HepG2 (cell line): ENCODE results near the gene GPATCH3. TPM values are rescaled to one million over a fixed set of nuclear protein-coding genes. Genes with fewer than 3 reads are reported as not detected.
A peak's percentile ranks its signal among the peaks of the same experiment; 100 is the strongest.

Source experiments
- BRCA1 ChIP-seq: sonication (generic); formaldehyde crosslinking; IDR thresholded peaks from 2 replicates; pipeline ENCODE4 v1.4.0; 2020; ENCODE audit warnings: missing genetic modification reagents
- FOXJ3 ChIP-seq: sonication (generic); formaldehyde crosslinking; IDR thresholded peaks from 2 replicates; pipeline ENCODE4 v1.4.0; 2020; ENCODE audit warnings: missing genetic modification reagents, mild to moderate bottlenecking, borderline replicate concordance
- GATAD1 ChIP-seq: IDR thresholded peaks from 2 replicates; pipeline ENCODE4 v1.6.1; 2016; ENCODE audit warnings: missing genetic modification reagents, missing compliant biosample characterization
- GTF3A ChIP-seq: sonication (generic); formaldehyde crosslinking; conservative IDR thresholded peaks from 2 replicates; pipeline ENCODE4 v1.4.0; 2020; ENCODE audit warnings: mild to moderate bottlenecking, missing genetic modification reagents
- KDM5A ChIP-seq: fragments of 200-600 bp; sonication (generic); IDR thresholded peaks from 2 replicates; pipeline ENCODE4 v1.7.0; 2018; ENCODE audit warnings: antibody characterized with exemption, mild to moderate bottlenecking, low read length, borderline replicate concordance
- KLF12 ChIP-seq: sonication (generic); formaldehyde crosslinking; IDR thresholded peaks from 2 replicates; pipeline ENCODE4 v1.4.0; 2020; ENCODE audit warnings: missing genetic modification reagents, borderline replicate concordance
- MLXIP ChIP-seq: sonication (generic); formaldehyde crosslinking; IDR thresholded peaks from 2 replicates; pipeline ENCODE4 v1.9.0; 2021; ENCODE audit warnings: missing genetic modification reagents, borderline replicate concordance
- NFYB ChIP-seq: sonication (generic); formaldehyde crosslinking; IDR thresholded peaks from 2 replicates; pipeline ENCODE4 v1.4.0; 2020; ENCODE audit warnings: missing genetic modification reagents
- NR2C2 ChIP-seq: sonication (generic); formaldehyde crosslinking; IDR thresholded peaks from 2 replicates; pipeline ENCODE4 v1.4.0; 2020; ENCODE audit warnings: missing genetic modification reagents, mild to moderate bottlenecking, moderate library complexity, borderline replicate concordance
- NRL ChIP-seq: sonication (generic); formaldehyde crosslinking; IDR thresholded peaks from 2 replicates; pipeline ENCODE4 v1.5.0; 2020; ENCODE audit warnings: missing genetic modification reagents, mild to moderate bottlenecking, moderate library complexity, borderline replicate concordance
- PITX1 ChIP-seq: sonication (generic); formaldehyde crosslinking; IDR thresholded peaks from 2 replicates; pipeline ENCODE4 v1.5.1; 2020; ENCODE audit warnings: mild to moderate bottlenecking, missing genetic modification reagents
- POLR2G ChIP-seq: fragments of 200-400 bp; formaldehyde crosslinking; IDR thresholded peaks from 2 replicates; pipeline ENCODE4 v1.6.1; 2018; ENCODE audit warnings: mild to moderate bottlenecking, low read depth, low read length, moderate library complexity
- ZNF180 ChIP-seq: sonication (generic); formaldehyde crosslinking; IDR thresholded peaks from 2 replicates; pipeline ENCODE4 v1.4.0; 2020; ENCODE audit warnings: low read depth, missing genetic modification reagents, borderline replicate concordance
- ZNF263 ChIP-seq: sonication (generic); formaldehyde crosslinking; IDR thresholded peaks from 2 replicates; pipeline ENCODE4 v1.4.0; 2020; ENCODE audit warnings: missing genetic modification reagents
- ZNF331 ChIP-seq: sonication (generic); formaldehyde crosslinking; IDR thresholded peaks from 2 replicates; pipeline ENCODE4 v1.4.0; 2020; ENCODE audit warnings: missing genetic modification reagents
- ZNF546 ChIP-seq: sonication (generic); formaldehyde crosslinking; conservative IDR thresholded peaks from 2 replicates; pipeline ENCODE4 v1.8.1; 2023; ENCODE audit warnings: mild to moderate bottlenecking, missing genetic modification reagents
- ZNF547 ChIP-seq: sonication (generic); formaldehyde crosslinking; IDR thresholded peaks from 2 replicates; pipeline ENCODE4 v1.5.1; 2020; ENCODE audit warnings: mild to moderate bottlenecking, missing genetic modification reagents
- ZNF709 ChIP-seq: sonication (generic); formaldehyde crosslinking; IDR thresholded peaks from 2 replicates; pipeline ENCODE4 v1.5.0; 2020; ENCODE audit warnings: mild to moderate bottlenecking, missing genetic modification reagents
- polyA plus RNA-seq, 8 experiments: library from polyadenylated mRNA; depleted of rRNA in 3 of 8; stranded (reverse) in 7 of 8; unstranded in 1 of 8; fragments of >200 nt; fragmentation: Illumina TruSeq in 4 of 8; extraction: Trizol in 4 of 8; gene quantifications; 2 replicates each; pipeline versions ENCODE4 v1.2.1 to v1.2.3, GENCODE V29; 2011 to 2016; ENCODE audit warnings: low read depth in 4 of 8, missing spikeins in 1 of 8, mixed read lengths in 1 of 8; ENCODE audit not compliant: insufficient read depth in 1 of 8
- total RNA-seq, 5 experiments: library from RNA; depleted of rRNA; stranded (reverse); fragments of >200 nt; fragmentation: Illumina TruSeq; extraction: Trizol; gene quantifications; 2 replicates each; pipeline ENCODE4 v1.2.3, GENCODE V29; 2016; ENCODE audit warnings: low read depth in 1 of 5
- TF ChIP-seq, protein P1 (sequence below): IDR thresholded peaks from 2 replicates; pipeline ENCODE4 v1.6.1; 2012; ENCODE audit warnings: inconsistent platforms
- TF ChIP-seq, protein P2 (sequence below), 2 experiments: IDR thresholded peaks; 2 replicates each; pipeline ENCODE4 v1.6.1; 2011 to 2012; ENCODE audit warnings: low read length in 2 of 2, borderline replicate concordance in 1 of 2, low read depth in 1 of 2, mild to moderate bottlenecking in 1 of 2, moderate library complexity in 1 of 2
- TF ChIP-seq, protein P3 (sequence below): sonication (generic); formaldehyde crosslinking; IDR thresholded peaks from 2 replicates; pipeline ENCODE4 v1.8.0; 2022; ENCODE audit warnings: low read depth, missing genetic modification reagents

GPATCH3 gene
- total and polyA plus RNA-seq, 2 of the 13 experiments (the other 11 are each of a cell fraction or from before 2014, with no cell fraction given) = 8.3 to 11.0 TPM

GRCh38 chr1:26910343-26911160 lies 10.3 kb upstream of the GPATCH3 start (continued):
- TF ChIP-seq NRL (CRISPR knock-in tag) (no peak), NFYB (CRISPR knock-in tag) (no peak), ZNF547 (CRISPR knock-in tag) (no peak), ZNF180 (no peak), ZNF546 (CRISPR knock-in tag) (no peak), NR2C2 (CRISPR knock-in tag) (peak; percentile 73), ZNF263 (CRISPR knock-in tag) (no peak), KLF12 (CRISPR knock-in tag) (no peak; the same call in 1 of the 2 replicates), FOXJ3 (CRISPR knock-in tag) (peak; percentile 94), ZNF331 (CRISPR knock-in tag) (peak; percentile 73; the same call in 1 of the 2 replicates), POLR2G (peak; percentile 74; the same call in 1 of the 2 replicates), BRCA1 (CRISPR knock-in tag) (no peak), GATAD1 (CRISPR knock-in tag) (peak; percentile 66; the same call in 1 of the 2 replicates), ZNF709 (CRISPR knock-in tag) (no peak), PITX1 (CRISPR knock-in tag) (peak; percentile 89), GTF3A (CRISPR knock-in tag) (no peak), MLXIP (CRISPR knock-in tag) (no peak), KDM5A (no peak; the same call in 1 of the 2 replicates)
- TF ChIP-seq, protein P1, sequence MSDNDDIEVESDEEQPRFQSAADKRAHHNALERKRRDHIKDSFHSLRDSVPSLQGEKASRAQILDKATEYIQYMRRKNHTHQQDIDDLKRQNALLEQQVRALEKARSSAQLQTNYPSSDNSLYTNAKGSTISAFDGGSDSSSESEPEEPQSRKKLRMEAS = peak; percentile 79
- TF ChIP-seq, protein P2, sequence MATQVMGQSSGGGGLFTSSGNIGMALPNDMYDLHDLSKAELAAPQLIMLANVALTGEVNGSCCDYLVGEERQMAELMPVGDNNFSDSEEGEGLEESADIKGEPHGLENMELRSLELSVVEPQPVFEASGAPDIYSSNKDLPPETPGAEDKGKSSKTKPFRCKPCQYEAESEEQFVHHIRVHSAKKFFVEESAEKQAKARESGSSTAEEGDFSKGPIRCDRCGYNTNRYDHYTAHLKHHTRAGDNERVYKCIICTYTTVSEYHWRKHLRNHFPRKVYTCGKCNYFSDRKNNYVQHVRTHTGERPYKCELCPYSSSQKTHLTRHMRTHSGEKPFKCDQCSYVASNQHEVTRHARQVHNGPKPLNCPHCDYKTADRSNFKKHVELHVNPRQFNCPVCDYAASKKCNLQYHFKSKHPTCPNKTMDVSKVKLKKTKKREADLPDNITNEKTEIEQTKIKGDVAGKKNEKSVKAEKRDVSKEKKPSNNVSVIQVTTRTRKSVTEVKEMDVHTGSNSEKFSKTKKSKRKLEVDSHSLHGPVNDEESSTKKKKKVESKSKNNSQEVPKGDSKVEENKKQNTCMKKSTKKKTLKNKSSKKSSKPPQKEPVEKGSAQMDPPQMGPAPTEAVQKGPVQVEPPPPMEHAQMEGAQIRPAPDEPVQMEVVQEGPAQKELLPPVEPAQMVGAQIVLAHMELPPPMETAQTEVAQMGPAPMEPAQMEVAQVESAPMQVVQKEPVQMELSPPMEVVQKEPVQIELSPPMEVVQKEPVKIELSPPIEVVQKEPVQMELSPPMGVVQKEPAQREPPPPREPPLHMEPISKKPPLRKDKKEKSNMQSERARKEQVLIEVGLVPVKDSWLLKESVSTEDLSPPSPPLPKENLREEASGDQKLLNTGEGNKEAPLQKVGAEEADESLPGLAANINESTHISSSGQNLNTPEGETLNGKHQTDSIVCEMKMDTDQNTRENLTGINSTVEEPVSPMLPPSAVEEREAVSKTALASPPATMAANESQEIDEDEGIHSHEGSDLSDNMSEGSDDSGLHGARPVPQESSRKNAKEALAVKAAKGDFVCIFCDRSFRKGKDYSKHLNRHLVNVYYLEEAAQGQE (IDR thresholded peaks at IDR 0.05; ENCODE audit: borderline replicate concordance in 1 of 2, low read depth in 1 of 2, low read length in 2 of 2) = peak in 1 of 2 experiments; percentile 65; a peak in 1 of 4 replicates
- TF ChIP-seq, protein P3, sequence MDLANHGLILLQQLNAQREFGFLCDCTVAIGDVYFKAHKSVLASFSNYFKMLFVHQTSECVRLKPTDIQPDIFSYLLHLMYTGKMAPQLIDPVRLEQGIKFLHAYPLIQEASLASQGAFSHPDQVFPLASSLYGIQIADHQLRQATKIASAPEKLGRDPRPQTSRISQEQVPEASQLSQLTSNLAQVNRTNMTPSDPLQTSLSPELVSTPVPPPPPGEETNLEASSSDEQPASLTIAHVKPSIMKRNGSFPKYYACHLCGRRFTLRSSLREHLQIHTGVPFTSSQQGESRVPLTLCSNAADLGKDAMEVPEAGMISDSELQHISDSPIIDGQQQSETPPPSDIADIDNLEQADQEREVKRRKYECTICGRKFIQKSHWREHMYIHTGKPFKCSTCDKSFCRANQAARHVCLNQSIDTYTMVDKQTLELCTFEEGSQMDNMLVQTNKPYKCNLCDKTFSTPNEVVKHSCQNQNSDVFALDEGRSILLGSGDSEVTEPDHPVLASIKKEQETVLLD (CRISPR knock-in tag) = no peak
